HepG2 (cell line): ENCODE results near the gene ATN1. TPM values are rescaled to one million over a fixed set of nuclear protein-coding genes. Genes with fewer than 3 reads are reported as not detected.
A peak's percentile ranks its signal among the peaks of the same experiment; 100 is the strongest.

ENCODE experiments used
- ARHGAP35 ChIP-seq: sonication (generic); formaldehyde crosslinking; IDR thresholded peaks from 2 replicates; pipeline ENCODE4 v1.9.0; 2022; ENCODE audit warnings: mild to moderate bottlenecking, inconsistent platforms, moderate library complexity, missing genetic modification reagents, borderline replicate concordance
- ATF7 ChIP-seq, 2 experiments: fragments of 450-650 bp in 1 of 2; sonication (generic) in 1 of 2; formaldehyde crosslinking in 1 of 2; IDR thresholded peaks; 2 replicates each; pipeline versions ENCODE4 v1.4.0 to v1.6.1; 2016 to 2020; ENCODE audit warnings: antibody characterized with exemption in 1 of 2, mild to moderate bottlenecking in 1 of 2, missing genetic modification reagents in 1 of 2
- BORCS8-MEF2B ChIP-seq: sonication (generic); formaldehyde crosslinking; IDR thresholded peaks from 2 replicates; pipeline ENCODE4 v1.8.0; 2022; ENCODE audit warnings: mild to moderate bottlenecking, missing genetic modification reagents
- FOXK1 ChIP-seq: sonication (generic); formaldehyde crosslinking; IDR thresholded peaks from 2 replicates; pipeline ENCODE4 v1.4.0; 2020; ENCODE audit warnings: low read depth, missing genetic modification reagents, borderline replicate concordance
- HDAC6 ChIP-seq: fragments of 200-600 bp; sonication (generic); IDR thresholded peaks from 2 replicates; pipeline ENCODE4 v1.7.0; 2017; ENCODE audit warnings: mild to moderate bottlenecking, antibody characterized with exemption, low read length, low read depth
- HNF1B ChIP-seq: sonication (generic); formaldehyde crosslinking; IDR thresholded peaks from 2 replicates; pipeline ENCODE4 v1.5.1; 2020; ENCODE audit warnings: mild to moderate bottlenecking, moderate library complexity, missing genetic modification reagents
- IKZF4 ChIP-seq: sonication (generic); formaldehyde crosslinking; IDR thresholded peaks from 2 replicates; pipeline ENCODE4 v1.5.1; 2020; ENCODE audit warnings: borderline replicate concordance, mild to moderate bottlenecking, low read depth, missing genetic modification reagents; ENCODE audit errors: not compliant biosample characterization
- KDM2A ChIP-seq: sonication (generic); formaldehyde crosslinking; IDR thresholded peaks from 2 replicates; pipeline ENCODE4 v1.4.0; 2020; ENCODE audit warnings: low read depth, missing genetic modification reagents, borderline replicate concordance
- NCOA2 ChIP-seq: sonication (generic); formaldehyde crosslinking; IDR thresholded peaks from 2 replicates; pipeline ENCODE4 v1.8.0; 2022; ENCODE audit warnings: inconsistent platforms
- RBM22 ChIP-seq: fragments of 200-400 bp; formaldehyde crosslinking; optimal IDR thresholded peaks from 2 replicates; pipeline ENCODE3; 2017; ENCODE audit warnings: mild to moderate bottlenecking, low read length, moderate library complexity
- ZBTB37 ChIP-seq: sonication (generic); formaldehyde crosslinking; IDR thresholded peaks from 2 replicates; pipeline ENCODE4 v1.4.0; 2020; ENCODE audit warnings: mild to moderate bottlenecking, missing genetic modification reagents
- ZNF17 ChIP-seq: sonication (generic); formaldehyde crosslinking; IDR thresholded peaks from 2 replicates; pipeline ENCODE4 v1.5.0; 2020; ENCODE audit warnings: mild to moderate bottlenecking, missing genetic modification reagents
- ZNF24 ChIP-seq: fragments of 450-650 bp; IDR thresholded peaks from 2 replicates; pipeline ENCODE4 v1.6.1; 2017; ENCODE audit warnings: antibody characterized with exemption, mild to moderate bottlenecking
- ZNF292 ChIP-seq: sonication (generic); formaldehyde crosslinking; IDR thresholded peaks from 2 replicates; pipeline ENCODE4 v1.8.1; 2022; ENCODE audit warnings: mild to moderate bottlenecking, low read depth, missing genetic modification reagents, borderline replicate concordance
- ZNF343 ChIP-seq: sonication (generic); formaldehyde crosslinking; IDR thresholded peaks from 2 replicates; pipeline ENCODE4 v1.4.0; 2020; ENCODE audit warnings: mild to moderate bottlenecking, missing genetic modification reagents
- ZNF556 ChIP-seq: sonication (generic); formaldehyde crosslinking; IDR thresholded peaks from 2 replicates; pipeline ENCODE4 v1.4.0; 2020; ENCODE audit warnings: mild to moderate bottlenecking, missing genetic modification reagents, borderline replicate concordance
- ZNF776 ChIP-seq: sonication (generic); formaldehyde crosslinking; IDR thresholded peaks from 2 replicates; pipeline ENCODE4 v1.4.0; 2020; ENCODE audit warnings: mild to moderate bottlenecking, missing genetic modification reagents
- ZNF781 ChIP-seq: sonication (generic); formaldehyde crosslinking; IDR thresholded peaks from 2 replicates; pipeline ENCODE4 v1.5.1; 2020; ENCODE audit warnings: borderline replicate concordance, mild to moderate bottlenecking, missing genetic modification reagents; ENCODE audit errors: not compliant biosample characterization
- ZSCAN12 ChIP-seq: sonication (generic); formaldehyde crosslinking; IDR thresholded peaks from 2 replicates; pipeline ENCODE4 v1.9.0; 2021; ENCODE audit warnings: mild to moderate bottlenecking, missing genetic modification reagents
- polyA plus RNA-seq, 8 experiments: library from polyadenylated mRNA; depleted of rRNA in 3 of 8; stranded (reverse) in 7 of 8; unstranded in 1 of 8; fragments of >200 nt; fragmentation: Illumina TruSeq in 4 of 8; extraction: Trizol in 4 of 8; gene quantifications; 2 replicates each; pipeline versions ENCODE4 v1.2.1 to v1.2.3, GENCODE V29; 2011 to 2016; ENCODE audit warnings: low read depth in 4 of 8, missing spikeins in 1 of 8, mixed read lengths in 1 of 8; ENCODE audit not compliant: insufficient read depth in 1 of 8
- total RNA-seq, 5 experiments: library from RNA; depleted of rRNA; stranded (reverse); fragments of >200 nt; fragmentation: Illumina TruSeq; extraction: Trizol; gene quantifications; 2 replicates each; pipeline ENCODE4 v1.2.3, GENCODE V29; 2016; ENCODE audit warnings: low read depth in 1 of 5

ATN1 gene
- total and polyA plus RNA-seq, 2 of the 13 experiments (the other 11 are each of a cell fraction or from before 2014, with no cell fraction given) = 2.1 to 8.6 TPM

GRCh38 chr12:6904280-6905276, 23.2 kb upstream of the ATN1 start, which contains the start of gene LRRC23 (continued):
- TF ChIP-seq HNF1B (CRISPR knock-in tag) (peak; percentile 62), BORCS8-MEF2B (CRISPR knock-in tag) (peak; percentile 62; the same call in 1 of the 2 replicates), KDM2A (CRISPR knock-in tag) (peak; percentile 65; the same call in 1 of the 2 replicates), ZNF781 (CRISPR knock-in tag) (peak; percentile 42), ATF7 (IDR thresholded peaks at IDR 0.05) (peak; percentile 97), ATF7 (CRISPR knock-in tag; IDR thresholded peaks at IDR 0.05) (peak; percentile 70; the same call in 1 of the 2 replicates), HDAC6 (no peak), RBM22 (no peak), ZNF343 (no peak), NCOA2 (CRISPR knock-in tag) (no peak), ARHGAP35 (CRISPR knock-in tag) (no peak), ZNF292 (no peak), IKZF4 (CRISPR knock-in tag) (no peak), ZNF556 (CRISPR knock-in tag) (no peak), ZSCAN12 (no peak), ZNF17 (no peak), FOXK1 (CRISPR knock-in tag) (no peak), ZNF776 (no peak), ZBTB37 (CRISPR knock-in tag) (no peak), ZNF24 (no peak)
